Measurements from ENCODE around the gene JMJD1C.
"Not testable (repeated sequence)": the region's sequence is repeated elsewhere in the genome, so short reads cannot be mapped to it uniquely, and the experiment has no call there.

Gene JMJD1C

DNA sequence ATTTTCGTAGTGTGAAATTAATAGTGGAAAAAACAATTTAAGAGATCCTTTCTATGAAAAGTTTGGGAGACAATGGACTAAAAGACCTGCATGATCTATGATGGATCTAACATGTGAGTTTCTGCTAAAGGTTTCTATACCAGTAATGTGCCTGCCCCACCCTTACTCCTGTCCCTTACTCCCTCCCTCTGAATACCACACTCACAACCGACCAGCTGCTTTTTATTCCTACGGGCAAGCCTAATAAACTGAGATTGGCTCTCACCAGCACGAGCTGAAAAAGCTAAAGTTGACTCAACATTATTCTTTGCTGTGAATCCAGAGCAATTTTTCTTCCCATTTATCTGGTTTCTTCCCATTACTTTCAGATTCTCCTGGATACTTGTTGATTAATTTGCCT, 37.6 kb upstream of the JMJD1C start:
- Histone ChIP-seq H3K27ac (no peak overlapping the region), H3K4me3 (no peak overlapping the region)
- no peak for TF ChIP-seq CTCF (IDR thresholded peaks at IDR 0.05)
- DNase-seq (ENCODE audit: low spot score) = no peak

DNA sequence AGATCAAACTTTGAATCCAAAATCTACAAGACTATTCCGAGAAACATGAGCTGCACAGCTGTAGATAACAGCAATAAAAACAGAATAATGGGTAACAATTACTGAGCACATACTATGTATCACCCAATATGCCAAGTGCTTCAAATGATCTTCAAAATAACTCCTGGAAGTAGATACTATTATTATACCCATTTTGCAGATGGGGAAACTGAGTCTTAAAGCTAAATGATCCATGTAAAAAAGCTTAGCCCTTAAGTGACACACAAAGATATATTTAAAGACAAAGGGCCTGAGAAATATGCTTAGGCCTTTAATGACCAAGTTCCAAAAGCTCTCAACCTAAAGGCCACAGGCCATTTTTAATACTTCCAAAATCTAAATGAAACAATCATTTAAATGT, 37.1 kb upstream of the JMJD1C start:
- Histone ChIP-seq H3K4me3 (no peak overlapping the region), H3K27ac (no peak overlapping the region)
- DNase-seq (ENCODE audit: low spot score) = no peak
- TF ChIP-seq CTCF (IDR thresholded peaks at IDR 0.05) = no peak

DNA sequence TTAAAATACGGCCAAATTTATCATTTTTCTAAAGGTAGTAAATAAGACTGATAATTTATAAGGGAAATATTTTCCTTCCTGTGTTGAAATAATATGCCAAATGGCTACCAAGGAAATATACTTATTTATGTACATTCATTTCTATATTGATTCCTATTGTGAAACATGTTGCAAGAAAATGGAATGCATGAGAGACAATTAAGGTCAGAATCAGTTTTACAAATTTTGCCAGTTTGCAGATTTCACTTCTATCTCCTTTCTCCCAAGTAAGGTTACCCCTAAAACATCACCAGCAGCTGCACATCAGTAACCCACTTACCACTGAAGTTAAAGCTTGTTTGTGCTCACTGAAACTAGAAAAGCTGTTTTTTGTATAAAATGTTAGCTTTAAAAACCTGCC, 36.2 kb upstream of the JMJD1C start:
- no peak for DNase-seq (ENCODE audit: low spot score)
- H3K27ac ChIP-seq = no peak overlapping the region
- H3K4me3 ChIP-seq = no peak overlapping the region
- no peak for TF ChIP-seq CTCF (IDR thresholded peaks at IDR 0.05)

DNA sequence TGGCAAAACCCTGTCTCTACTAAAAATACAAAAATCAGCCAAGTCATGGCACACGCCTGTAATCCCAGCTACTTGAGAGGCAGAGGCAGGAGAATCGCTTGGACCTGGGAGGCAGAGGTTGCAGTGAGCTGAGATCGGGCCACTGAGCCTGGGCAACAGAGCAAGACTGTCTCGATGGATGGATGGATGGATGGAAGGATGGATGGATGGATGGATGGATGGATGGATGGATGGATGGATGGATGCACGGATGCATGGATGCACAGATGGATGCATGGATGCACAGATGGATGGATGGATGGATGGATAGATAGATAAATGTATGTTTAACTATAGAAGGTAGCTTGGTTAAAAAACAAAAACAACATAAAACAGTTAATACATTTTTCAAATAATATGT, 34.8 kb upstream of the JMJD1C start:
- H3K27ac ChIP-seq = not testable (repeated sequence)

DNA sequence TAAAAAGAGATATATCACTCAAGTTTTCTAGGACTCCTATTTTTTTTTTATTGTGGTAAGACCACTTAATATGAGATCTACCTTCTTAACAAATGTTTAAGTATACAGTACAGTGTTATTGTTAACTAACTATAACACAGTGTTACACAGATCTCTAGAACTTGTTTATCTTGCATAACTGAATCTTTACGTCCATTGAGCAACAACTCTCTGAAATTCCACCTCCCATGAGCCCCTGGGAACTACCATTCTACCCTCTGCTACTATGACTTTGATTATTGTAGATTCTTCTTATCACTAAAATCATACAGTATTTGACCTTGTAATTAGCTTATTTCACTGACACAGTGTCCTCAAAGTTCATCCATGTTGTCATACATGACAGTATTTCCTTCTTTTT, 32.9 kb upstream of the JMJD1C start:
- no peak overlapping the region for H3K27ac ChIP-seq
- no peak overlapping the region for H3K4me3 ChIP-seq
- DNase-seq (ENCODE audit: low spot score) = no peak
- TF ChIP-seq CTCF (IDR thresholded peaks at IDR 0.05) = no peak

More for the DNA sequence above, 34.8 kb upstream of the JMJD1C start:
- H3K4me3 ChIP-seq; DNase-seq (ENCODE audit: low spot score): not testable (repeated sequence)

DNA sequence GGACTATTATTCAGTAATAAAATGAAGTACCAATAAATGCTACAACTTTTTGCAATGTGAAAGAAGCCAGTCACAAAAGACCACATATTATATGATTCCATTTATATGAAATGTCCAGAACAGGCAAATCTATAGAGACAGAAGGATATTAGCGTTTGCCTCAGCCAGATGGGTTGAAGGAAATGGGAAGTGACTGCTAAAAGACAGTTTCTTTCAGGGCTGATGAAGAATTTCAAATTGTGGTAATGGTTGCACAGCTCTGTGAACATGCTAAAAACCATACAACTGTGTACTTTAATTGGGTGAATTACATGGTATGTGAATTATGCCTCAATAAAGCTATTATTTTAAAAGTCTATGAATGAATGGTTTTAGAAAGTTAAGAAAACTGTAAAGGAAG, 31.5 kb upstream of the JMJD1C start:
- Histone ChIP-seq H3K27ac (no peak overlapping the region), H3K4me3 (no peak overlapping the region)
- no peak for DNase-seq (ENCODE audit: low spot score)
- no peak for TF ChIP-seq CTCF (IDR thresholded peaks at IDR 0.05)

DNA sequence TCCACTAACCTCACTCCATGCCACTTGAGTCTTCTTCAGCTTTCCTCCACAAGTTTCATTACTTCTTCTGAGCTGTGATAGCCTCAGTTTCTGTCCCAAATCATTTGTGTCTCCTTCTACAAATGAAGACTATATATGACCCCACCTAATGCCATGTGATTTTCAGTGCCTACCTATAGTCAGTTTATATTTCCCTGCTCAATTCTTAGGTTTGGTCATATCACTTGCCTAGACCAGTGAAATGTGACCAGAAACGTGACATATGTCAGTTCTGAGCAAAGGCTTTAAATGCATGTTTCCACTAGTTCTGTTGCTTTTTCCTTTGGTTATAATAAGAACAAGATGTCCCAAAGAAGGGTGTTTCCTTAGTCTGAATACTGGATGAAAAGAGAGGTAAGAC, 30.8 kb upstream of the JMJD1C start:
- no peak overlapping the region for H3K27ac ChIP-seq
- DNase-seq (ENCODE audit: low spot score) = no peak
- no peak for TF ChIP-seq CTCF (IDR thresholded peaks at IDR 0.05)
- H3K4me3 ChIP-seq = no peak overlapping the region

DNA sequence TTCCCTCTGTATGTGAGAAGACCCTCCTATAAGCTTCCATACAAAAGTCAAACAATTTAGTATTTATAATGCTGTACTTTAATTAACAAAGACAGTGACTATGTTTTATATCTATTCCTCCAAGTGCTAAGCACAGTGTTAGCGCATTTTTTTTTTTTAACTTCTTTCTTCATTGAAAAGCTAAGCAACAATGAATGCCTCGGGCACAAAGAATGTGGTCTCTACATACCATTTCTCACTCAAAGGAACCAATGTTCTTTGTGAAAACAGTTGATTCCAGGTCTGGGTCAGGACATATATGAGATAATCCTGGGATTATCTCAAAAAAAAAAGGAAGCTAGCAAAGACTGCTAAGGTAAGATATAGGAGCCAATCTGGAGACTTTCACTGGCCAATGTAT, 29.2 kb upstream of the JMJD1C start:
- no peak for TF ChIP-seq CTCF (IDR thresholded peaks at IDR 0.05)

More for the DNA sequence above, 29.2 kb upstream of the JMJD1C start:
- no peak for DNase-seq (ENCODE audit: low spot score)
- no peak overlapping the region for H3K27ac ChIP-seq
- H3K4me3 ChIP-seq = no peak overlapping the region

Measured in coronary artery (tissue), 2 donors.